HUDEP-2 (cell line): ENCODE results near the gene ATAD5.
"Not testable (repeated sequence)": the region's sequence is repeated elsewhere in the genome, so short reads cannot be mapped to it uniquely, and the experiment has no call there.

Experiments used
- DNase-seq, 76 experiments: peaks; one replicate each; lab custom pipeline; 2025; ENCODE audit not compliant: unreplicated experiment in 76 of 76; lab: John Stamatoyannopoulos, UW

Gene ATAD5

GRCh38 chr17:30906101-30906911 is 74.5 kb downstream of the ATAD5 start, which contains the start of gene TEFM:
TSS of gene TEFM (minus strand) at chr17:30906238. CDS start at chr17:30906198, 40 bp downstream.
- DNase-seq: peak; percentile 22 to 93 (median 81)

- no peak for DNase-seq
Measured at GRCh38 chr17:30908717-30909420, 77.1 kb downstream of the ATAD5 start.

GRCh38 chr17:30910151-30910550 is 78.4 kb downstream of the ATAD5 start:
- not testable (repeated sequence) for DNase-seq

GRCh38 chr17:30913955-30914354 is 82.2 kb downstream of the ATAD5 start:
- DNase-seq: no peak

- no peak for DNase-seq
Measured at GRCh38 chr17:30915833-30916611, 84.3 kb downstream of the ATAD5 start.

- no peak for DNase-seq
Measured at GRCh38 chr17:30917050-30917449, 85.3 kb downstream of the ATAD5 start.

GRCh38 chr17:30920282-30920681 is 88.5 kb downstream of the ATAD5 start:
- DNase-seq: no peak

GRCh38 chr17:30920683-30921543 is 89.1 kb downstream of the ATAD5 start:
- no peak for DNase-seq

GRCh38 chr17:30921544-30922196 is 89.9 kb downstream of the ATAD5 start, which contains the start of gene ADAP2:
TSS of gene ADAP2 (plus strand) at chr17:30921945. CDS start at chr17:30922015, 70 bp downstream.
- DNase-seq: peak in 1 of 76 experiments; percentile 2

- peak in 1 of 76 experiments; percentile 2 for DNase-seq
Measured at GRCh38 chr17:30922235-30923030, 90.7 kb downstream of the ATAD5 start.

GRCh38 chr17:30924341-30924740 is 92.6 kb downstream of the ATAD5 start:
- DNase-seq: no peak

GRCh38 chr17:30926516-30926915 is 94.8 kb downstream of the ATAD5 start:
- no peak for DNase-seq

- DNase-seq: no peak
Measured at GRCh38 chr17:30927756-30928155, 96.0 kb downstream of the ATAD5 start.

- DNase-seq: no peak
Measured at GRCh38 chr17:30928584-30928983, 96.8 kb downstream of the ATAD5 start.

- DNase-seq: no peak
Measured at GRCh38 chr17:30929081-30929633, 97.4 kb downstream of the ATAD5 start.

GRCh38 chr17:30929861-30930260 is 98.1 kb downstream of the ATAD5 start:
- DNase-seq: not testable (repeated sequence)

- DNase-seq: no peak
Measured at GRCh38 chr17:30930495-30930894, 98.7 kb downstream of the ATAD5 start.

GRCh38 chr17:30931582-30931981 is 99.8 kb downstream of the ATAD5 start:
- not testable (repeated sequence) for DNase-seq
